KBM-7 (cell line): ENCODE results near the gene CLEC2L.
"Not testable (repeated sequence)": the region's sequence is repeated elsewhere in the genome, so short reads cannot be mapped to it uniquely, and the experiment has no call there.

Experiments
- DNase-seq: peaks from one replicate; pipeline ENCODE4 v3.0.0-alpha.2; 2015
- in situ Hi-C: fragments of 300-500 bp; cut with MboI; formaldehyde crosslinking; loops from 2 replicates; pipeline ENCODE4 v1.14.3; 2020; ENCODE audit warnings: low sequenced_read_pairs, low pct_unique_long_range_greater_than_20kb, mixed read lengths

CLEC2L gene

GRCh38 chr7:139544645-139545044 is 21.2 kb downstream of the CLEC2L start:
- no peak for DNase-seq
- in situ Hi-C loops, result no loop called here

- in situ Hi-C loops, result no loop called here
- no peak for DNase-seq
Measured at GRCh38 chr7:139548302-139549028, 25.0 kb downstream of the CLEC2L start.

GRCh38 chr7:139553991-139554700 is 30.7 kb downstream of the CLEC2L start:
- DNase-seq, in situ Hi-C loops: not testable (repeated sequence)

DNA sequence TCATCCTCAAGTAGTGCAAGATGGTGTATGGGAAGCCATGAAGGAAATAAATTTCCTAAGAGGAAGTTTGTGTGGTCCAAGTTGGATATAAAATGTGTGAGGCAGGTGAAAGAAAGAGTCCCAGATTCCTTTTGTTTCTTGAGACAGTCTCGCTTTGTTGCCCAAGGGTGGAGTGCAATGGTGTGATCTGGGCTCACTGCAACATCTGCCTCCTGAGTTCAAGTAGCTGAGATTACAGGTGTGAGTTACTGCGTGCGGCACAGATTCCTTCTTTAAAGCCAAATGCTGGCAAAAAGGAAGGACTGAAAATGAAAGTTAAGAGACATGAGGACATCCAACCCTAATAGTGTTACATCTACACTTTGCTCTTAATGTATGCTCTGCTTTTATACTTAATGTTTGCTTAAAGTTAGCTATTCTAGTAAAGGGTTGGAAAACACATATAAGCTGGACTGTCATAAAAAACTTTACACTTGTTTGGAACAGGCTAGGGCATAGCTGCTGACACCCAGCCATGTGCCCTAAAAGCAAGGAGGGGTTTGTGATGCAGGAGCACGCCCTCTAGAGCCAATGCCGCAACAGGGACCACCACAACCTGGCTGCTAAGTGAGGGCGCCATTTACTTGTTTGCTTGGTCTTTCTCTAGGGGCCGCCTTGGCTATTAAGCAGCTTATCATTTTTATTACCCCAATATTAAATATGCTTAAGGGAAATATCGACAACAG is 34.5 kb downstream of the CLEC2L start:
- no peak for DNase-seq
- in situ Hi-C loops, result no loop called here

DNA sequence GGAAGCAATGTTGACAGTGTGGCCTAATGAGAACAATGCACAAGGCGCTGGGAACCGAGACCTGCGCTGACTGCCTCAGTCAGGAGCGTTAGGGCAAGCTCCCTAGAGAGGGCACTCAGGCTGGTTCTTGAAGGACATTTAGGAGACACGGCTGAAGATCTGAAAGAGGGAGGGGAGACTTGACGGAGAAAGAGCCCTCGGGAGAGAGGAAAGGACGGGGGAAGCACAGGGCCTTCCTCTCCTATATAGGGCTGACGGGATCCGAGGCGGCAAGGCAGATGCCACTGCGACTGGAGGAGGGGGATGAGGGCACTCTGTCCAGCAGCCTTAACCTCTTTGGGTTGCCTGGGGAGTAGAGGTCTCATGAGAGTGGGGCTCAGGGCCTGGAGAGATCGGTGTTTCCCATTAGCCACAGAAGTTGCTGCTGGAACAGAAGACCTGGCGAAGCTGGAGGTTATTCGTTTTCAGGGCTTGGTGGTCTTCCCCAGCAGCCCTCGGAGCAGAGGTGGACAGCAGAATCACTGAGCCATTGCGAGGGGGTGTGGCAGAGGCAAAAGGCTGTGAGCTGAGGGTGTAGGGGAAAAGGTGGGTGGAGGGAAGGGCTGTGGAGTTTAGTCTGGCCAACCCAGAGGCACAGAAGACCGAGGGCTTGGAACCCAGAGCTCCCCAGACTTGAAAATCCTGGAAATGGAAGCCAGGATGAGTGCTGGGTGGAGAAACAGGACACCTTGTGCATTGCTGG is 36.0 kb downstream of the CLEC2L start:
- in situ Hi-C loops, result no loop called here

DNA sequence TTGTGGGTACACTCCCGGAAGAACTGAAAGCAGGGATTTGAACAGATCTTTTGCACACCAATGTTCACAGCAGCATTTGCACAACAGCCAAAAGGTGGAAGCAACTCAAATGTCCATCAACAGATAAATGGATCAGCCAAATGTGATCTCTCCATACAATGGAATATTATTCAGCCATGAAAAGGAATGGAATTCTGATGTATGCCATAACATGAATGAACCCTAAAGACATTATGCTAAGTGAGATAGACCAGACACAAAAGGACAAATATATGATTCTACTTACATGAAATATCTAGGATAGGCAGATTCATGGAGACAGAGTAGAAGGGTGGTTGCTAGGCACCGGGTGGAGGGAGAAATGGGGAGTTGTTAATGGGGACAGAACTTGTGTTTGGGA is 36.7 kb downstream of the CLEC2L start:
- DNase-seq, result no peak
- in situ Hi-C loops, result no loop called here

More for the DNA sequence above, 36.0 kb downstream of the CLEC2L start:
- DNase-seq, result no peak

DNA sequence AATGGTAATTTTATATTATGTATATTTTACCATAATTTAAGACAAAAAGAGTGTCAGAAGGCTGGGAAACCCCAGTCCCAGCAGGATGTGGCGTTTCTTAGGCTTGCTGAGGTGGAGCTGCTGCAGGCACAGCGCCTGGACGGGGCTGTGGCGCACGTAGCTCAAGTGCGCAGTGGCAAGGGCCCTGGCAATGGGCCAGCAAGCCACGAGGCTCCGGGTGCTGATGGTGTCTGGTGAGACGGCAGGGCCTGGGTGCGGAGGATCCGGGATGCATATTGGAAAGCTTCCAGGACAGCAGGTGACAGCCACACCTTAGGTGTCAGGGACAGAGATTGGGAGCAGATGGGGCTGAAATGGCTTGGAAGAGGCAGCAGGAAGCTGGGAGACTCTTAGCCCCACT is 37.2 kb downstream of the CLEC2L start:
- in situ Hi-C loops, result no loop called here
- DNase-seq, result no peak

- in situ Hi-C loops, result no loop called here
- no peak for DNase-seq
Measured at GRCh38 chr7:139562491-139562890, 39.0 kb downstream of the CLEC2L start.

GRCh38 chr7:139562961-139563565 is 39.6 kb downstream of the CLEC2L start:
- DNase-seq, result no peak
- in situ Hi-C loops, result no loop called here

DNA sequence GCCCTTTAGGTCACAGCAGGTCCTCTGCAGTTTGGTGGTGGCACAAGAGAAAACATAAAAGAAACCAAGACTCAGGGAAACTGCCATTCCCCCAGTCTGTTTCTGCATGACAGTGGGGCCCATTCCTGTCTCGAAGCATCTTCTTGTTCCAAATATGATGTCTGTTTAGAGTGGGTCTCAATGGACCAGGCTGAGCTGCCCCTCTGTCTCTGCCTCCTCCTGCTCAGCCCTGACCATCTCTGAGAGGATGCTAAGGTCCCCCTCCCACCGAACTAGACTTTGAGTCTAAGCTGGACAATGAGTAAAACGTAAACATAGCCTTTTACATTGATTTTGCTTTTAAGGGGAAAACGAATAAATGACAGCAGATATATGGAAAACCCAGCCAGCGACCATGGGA is 40.4 kb downstream of the CLEC2L start:
- DNase-seq, result no peak
- in situ Hi-C loops, result no loop called here

- DNase-seq, result no peak
- in situ Hi-C loops, result no loop called here
Measured at GRCh38 chr7:139566075-139566474, 42.6 kb downstream of the CLEC2L start.

- in situ Hi-C loops, result no loop called here
- DNase-seq, result no peak
Measured at GRCh38 chr7:139566736-139567646, 43.5 kb downstream of the CLEC2L start.

GRCh38 chr7:139567647-139568345 is 44.3 kb downstream of the CLEC2L start:
- no peak for DNase-seq
- in situ Hi-C loops, result no loop called here

DNA sequence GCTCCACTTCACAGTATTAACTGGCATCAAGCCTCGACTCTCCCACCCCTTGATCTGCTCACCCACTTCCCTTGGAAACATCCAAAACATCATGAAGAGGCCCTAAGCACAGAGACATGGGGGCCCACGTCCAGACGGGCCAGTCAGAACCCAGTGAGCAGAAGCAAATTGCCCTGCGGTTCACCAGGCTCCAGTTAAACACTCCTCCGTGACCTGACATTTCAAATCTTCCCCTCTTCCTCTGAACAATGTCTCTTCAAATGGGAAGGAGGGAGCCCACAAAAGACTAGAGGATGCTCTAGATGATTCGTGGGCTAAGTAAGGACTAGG is 44.8 kb downstream of the CLEC2L start:
- in situ Hi-C loops, result no loop called here
- no peak for DNase-seq

DNA sequence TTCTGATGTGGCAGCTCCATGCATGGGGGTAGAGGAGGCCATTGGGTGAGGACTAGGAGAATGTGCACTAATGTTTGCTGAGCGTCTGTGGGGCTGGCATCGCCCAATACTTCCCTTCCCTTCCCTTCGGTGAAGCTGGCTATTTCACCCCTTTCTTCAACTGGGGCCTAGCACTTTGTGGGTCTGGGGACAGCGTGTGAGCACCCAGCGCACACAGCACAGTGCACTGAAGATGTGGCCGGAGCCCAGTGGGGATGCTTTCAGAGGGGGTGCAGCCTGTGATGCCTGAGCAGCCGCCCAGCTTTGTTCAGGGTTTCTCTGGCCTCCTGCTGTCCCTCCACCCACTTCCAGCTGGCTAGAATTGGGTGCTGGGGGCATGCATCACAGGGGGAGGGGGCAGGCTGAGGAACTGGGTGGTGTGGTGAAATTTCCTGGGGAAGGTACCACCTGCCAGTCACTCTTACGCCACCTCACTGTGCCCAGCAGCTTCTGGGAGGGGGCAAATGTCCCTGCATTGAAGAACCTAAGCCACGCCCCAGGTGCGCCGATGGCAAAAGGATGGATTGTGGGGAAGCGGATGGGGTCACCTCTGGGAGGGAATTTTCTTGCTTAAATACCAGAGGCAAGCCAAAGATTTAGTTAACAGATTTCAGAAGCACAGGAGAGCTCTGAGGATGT is 45.5 kb downstream of the CLEC2L start:
- no peak for DNase-seq
- in situ Hi-C loops, result no loop called here

GRCh38 chr7:139570119-139570518 is 46.6 kb downstream of the CLEC2L start:
- no peak for DNase-seq

DNA sequence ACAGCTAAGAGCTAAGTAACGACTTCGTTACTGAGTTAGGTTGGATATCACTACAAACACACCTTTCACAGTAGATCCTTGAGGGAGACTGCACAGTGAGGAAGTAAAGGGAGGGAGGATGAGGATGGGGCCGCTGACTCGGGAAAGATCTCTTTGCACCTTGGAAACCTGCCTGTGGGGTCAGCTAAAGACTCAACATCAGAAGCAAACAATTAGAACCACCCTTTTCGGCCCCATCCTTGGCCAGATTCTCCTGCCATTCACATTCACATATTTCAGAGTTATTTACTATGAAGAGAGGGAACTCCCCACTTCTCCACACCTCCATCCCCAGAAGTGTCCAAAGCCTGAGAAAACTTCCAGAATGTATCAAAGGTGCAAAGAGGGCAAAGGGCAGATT is 47.1 kb downstream of the CLEC2L start:
- no peak for DNase-seq
- in situ Hi-C loops, result no loop called here

More at GRCh38 chr7:139570119-139570518, 46.6 kb downstream of the CLEC2L start:
- in situ Hi-C loops, result no loop called here
